Measurements from ENCODE around the gene TMEM212. TPM values are rescaled to one million over a fixed set of nuclear protein-coding genes. Genes with fewer than 3 reads are reported as not detected.

Gene TMEM212
- not detected in 2 replicates for polyA plus RNA-seq (2014; cell fraction: cytosol; rRNA removed)
- not detected in 2 replicates for polyA plus RNA-seq (2014; cell fraction: nucleus; rRNA removed)

GRCh38 chr3:171842864-171843518 is at the start of gene TMEM212:
TSS of gene TMEM212 (plus strand) at chr3:171843349. CDS start at chr3:171843384, 35 bp downstream.
- DNase-seq (ENCODE audit: low spot score) = no peak

DNA sequence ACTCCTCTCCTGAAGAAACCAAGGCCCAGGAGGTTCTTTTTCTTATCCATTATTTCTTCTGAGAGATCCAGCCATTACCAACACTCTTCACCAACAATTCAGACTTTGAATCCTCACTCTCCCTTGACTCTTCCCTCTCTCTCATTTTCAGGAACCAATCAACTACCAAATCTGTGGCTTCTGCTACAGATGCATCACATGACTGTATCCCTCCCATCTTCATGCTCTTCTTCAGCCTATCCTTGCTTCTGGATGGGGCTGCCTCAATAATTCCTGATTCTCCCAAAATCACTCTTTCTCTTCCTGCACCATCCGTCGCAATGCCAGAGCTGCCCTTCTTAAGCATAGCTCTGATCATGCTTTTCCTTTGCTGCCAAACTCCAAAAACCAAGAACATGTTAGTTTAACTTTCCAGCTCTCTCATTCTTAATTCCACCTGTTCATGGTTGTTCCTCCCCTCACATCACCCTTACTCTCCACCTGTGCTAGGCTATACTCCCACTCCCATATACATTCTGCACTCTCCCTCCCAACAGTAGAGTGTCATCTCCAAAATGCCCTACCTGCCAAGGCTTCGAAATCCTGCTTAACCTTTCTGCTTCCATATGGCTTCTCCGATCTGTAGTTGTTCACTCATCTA is 46.4 kb upstream of the TMEM212 start:
- DNase-seq (ENCODE audit: low spot score) = no peak

- no peak for DNase-seq (ENCODE audit: low spot score)
These were observed 45.9 kb upstream of the TMEM212 start for GRCh38 chr3:171797265-171797679.

DNA sequence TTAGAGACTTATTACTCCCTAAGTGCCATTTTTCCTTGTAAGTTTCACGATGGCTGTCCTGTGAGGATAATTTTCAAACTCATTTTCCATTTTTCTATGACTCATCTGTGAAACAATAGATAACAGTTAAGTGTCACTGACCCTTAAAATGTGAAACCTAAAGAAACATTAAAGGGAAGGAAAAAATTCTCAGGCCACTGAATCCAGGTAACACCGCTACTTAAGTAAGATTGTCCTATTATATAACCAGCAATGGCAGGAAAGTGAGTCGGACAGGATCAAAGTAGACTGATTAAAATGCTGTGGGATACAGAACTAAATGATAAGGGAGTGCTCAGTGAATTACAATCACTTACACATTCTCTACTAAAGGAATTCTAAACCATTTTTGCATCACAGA is 45.3 kb upstream of the TMEM212 start:
- no peak for DNase-seq (ENCODE audit: low spot score)

DNA sequence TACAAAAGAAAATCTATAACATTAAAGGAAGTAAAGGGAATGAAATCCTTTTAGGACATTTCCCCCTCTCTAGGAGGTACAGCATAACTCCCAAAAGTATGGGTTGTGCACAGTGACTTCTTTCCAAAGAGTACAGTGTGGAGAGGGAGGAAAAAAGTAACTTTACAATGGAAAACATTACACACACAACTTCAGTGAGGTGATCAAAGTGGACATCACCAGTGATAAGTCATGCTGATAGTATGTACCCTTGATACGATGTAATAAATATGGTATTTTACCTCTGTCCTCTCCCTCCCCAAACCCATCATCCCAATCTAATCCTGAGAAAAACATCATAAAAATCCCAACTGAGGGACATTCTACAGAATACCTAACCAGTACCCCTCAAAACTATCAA is 43.6 kb upstream of the TMEM212 start:
- no peak for DNase-seq (ENCODE audit: low spot score)

DNA sequence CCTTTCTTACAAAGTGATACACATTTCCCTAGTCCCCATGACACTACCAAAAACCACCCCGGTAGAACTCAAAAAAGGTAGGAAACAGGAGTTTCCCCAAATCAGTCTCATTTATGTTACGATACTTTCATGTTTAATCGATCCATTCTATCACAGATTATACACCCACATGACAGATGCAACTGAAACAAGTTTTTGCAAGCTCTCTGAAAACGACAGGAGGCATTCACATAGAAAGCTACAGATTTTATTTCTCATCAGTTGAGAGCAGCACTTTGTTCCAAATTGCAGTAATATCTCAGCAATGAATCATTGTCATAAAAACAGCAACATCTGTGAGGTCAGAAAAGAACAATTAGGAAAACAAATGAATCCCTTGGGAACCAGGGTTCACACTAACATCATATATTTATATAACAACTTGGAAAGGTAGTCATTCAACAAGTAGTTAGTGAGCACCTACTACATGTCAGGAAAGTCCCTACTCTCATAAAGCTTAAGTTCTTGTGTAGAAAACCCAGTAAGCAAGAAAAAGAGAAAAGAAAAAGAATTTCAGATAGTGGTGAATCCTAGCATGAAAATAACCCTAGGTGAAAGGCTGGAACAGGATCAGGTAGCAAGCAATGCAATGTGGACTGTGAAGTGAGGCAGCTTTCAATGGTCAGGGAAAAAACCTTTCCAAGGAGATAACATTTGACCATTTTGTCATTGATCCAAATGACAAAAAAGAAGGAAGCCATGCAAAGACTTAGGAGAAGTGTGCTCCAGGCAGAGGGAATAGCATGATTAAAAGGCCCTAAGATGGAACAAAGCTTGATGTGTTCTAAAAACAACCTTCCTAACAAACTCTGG is 41.2 kb upstream of the TMEM212 start:
- DNase-seq (ENCODE audit: low spot score) = no peak

GRCh38 chr3:171802590-171802956 is 40.6 kb upstream of the TMEM212 start:
- DNase-seq (ENCODE audit: low spot score) = no peak

GRCh38 chr3:171803044-171803443 is 40.1 kb upstream of the TMEM212 start:
- DNase-seq (ENCODE audit: low spot score) = no peak

DNA sequence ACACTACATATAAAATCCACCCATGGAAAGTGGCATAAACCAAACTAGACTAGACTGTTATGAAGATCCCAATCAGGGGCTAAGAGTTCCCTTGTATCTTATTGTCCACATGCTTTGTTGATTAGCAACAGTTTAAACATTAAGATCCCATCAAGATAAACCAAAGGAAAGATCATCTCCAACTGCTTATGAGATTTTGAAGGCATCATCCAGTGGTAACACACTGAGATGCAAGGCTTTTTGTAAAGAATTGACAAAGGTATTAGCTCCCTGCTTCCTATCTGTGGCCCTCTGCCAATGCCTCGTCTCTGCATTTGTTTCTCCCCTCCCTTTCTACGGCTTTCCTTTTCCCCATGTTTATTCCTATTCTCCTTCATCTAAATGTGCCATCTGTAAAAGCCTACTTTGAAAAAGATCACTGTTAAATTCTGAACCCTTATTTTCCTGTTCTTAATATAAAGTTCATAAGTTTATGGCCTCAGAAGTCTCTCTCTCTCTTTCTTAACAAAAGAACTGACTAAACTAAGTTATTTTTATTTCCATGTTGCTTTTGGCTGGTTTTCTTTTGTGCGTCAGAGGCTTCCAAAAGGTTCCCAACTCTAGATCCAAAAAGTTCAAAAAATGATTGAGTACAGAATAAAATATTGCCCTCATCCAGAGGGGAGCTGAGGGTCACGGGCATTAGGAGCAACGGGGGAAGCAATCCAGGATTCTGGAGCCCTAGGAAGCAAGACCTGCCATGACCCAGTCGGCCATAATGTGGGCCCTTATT is 38.3 kb upstream of the TMEM212 start:
- DNase-seq (ENCODE audit: low spot score) = no peak

DNA sequence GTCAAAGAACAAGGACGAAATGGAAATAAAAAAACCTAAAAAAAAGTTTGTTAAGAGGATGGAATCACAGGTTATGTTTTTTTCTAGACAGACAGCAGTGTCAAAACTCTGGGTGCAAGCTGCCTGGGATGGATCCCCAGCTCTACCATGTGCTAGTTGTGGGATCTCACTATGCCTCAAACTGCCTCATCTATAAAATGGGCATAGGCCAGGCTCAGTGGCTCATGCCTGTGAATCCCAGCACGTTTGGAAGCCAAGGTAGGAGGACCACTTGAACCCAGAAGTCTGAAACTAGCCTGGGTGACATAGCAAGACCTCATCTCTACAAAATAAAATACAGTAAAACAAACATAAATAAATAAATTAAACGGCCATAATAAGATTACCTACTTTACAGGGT is 37.5 kb upstream of the TMEM212 start:
- no peak for DNase-seq (ENCODE audit: low spot score)

- DNase-seq (ENCODE audit: low spot score) = no peak
These were observed 36.7 kb upstream of the TMEM212 start for GRCh38 chr3:171806200-171807128.

DNA sequence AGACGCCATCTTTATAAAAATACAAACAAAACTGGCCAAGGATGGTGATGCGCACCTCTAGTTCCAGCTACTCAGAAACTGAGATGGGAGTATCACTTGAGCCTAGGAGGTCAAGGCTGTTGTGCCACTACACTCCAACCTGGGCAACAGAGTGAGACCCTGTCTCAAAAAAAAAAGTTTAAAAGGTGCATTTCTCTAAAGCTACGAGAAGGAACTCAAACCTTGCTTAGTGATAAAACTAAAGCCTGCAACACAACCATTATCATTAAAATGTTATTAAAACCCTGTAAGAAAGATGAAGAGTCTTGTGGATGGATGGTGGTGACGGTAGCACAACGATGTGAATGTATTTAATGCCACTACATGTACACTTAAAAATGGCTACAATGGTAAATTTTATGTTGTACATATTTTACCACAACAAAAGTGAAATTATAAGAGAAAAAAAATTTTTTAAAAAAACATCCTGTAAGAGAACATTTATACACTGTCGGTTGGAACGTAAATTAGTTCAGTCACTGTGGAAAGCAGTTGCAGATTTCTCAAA is 35.9 kb upstream of the TMEM212 start:
- no peak for DNase-seq (ENCODE audit: low spot score)

- DNase-seq (ENCODE audit: low spot score) = no peak
These were observed 35.3 kb upstream of the TMEM212 start for GRCh38 chr3:171807806-171808205.

- DNase-seq (ENCODE audit: low spot score) = no peak
These were observed 33.6 kb upstream of the TMEM212 start for GRCh38 chr3:171809611-171809860.

DNA sequence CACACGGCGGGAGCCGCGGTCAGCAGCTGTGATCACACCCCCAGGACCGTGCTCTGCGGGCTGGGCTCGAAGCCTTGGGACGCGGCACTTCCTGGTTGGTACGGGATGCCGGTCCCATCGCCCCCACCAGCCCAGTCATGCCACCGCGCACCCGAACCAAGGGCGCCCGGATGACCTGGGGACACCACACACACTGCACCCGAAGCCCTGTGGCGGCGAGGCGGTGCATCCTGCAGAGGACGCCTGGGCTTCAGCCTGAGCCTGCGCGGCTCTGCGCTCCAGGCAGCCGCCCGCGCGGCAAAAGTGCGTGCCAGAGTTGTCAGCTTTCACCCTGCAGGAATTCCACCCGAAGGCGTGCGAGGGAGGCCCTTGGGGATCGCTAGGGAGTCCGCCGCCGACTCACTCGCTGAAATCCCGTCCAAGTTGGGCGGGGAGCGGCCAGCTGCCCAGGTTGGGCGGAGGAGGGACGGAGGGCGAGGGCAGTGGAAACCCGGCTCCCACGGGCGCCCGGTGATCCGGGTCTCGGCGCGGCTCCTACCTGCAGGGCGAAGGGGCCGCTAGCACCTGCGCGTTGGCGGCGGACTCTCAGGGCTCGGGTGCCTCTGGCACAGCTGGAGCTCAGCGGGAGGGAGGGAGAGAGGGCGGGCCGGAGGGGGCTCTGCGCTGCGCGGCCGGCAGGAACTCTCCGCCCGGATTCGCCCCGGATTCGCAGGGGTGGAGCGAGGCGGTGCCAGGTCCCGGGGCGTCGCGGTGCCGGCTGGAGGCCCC is 33.1 kb upstream of the TMEM212 start, which contains the start of gene PLD1:
Gene PLD1, minus strand, starts transcription at position 623 of the 768 bp plus-strand sequence. CDS start 72,432 bp downstream, outside the sequence.
- DNase-seq (ENCODE audit: low spot score) = peak; percentile 22

DNA sequence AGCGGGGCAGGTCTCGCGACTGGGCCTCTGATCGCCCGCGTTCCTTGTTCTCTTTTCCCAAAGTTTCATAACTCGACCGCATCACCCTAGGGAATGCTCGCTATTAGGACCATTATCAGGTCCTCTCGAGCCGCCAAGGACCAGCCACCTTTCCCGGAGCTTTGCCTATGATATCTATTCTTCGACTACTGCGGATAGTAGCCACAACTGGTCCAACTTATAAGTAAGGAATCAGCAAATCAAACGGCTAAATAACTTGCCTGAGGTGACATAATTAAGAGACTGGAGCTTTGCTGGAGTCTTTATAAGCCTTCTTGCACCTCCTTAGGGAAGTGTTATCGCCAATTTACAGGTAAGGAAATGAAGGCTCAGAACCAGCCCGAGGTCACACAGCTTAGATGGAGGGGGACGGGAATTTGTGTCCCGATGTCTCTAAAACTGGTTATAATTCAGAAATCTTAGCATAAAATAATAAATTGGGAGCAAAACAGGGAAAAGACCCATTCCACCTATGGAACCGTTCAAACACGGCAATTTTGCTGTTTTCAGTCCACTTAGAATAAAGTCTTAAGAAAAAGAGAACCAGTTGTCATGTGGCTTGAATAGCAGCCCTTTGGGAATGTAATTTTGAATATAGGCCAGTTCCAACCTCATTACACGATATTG is 32.4 kb upstream of the TMEM212 start:
- DNase-seq (ENCODE audit: low spot score) = no peak

DNA sequence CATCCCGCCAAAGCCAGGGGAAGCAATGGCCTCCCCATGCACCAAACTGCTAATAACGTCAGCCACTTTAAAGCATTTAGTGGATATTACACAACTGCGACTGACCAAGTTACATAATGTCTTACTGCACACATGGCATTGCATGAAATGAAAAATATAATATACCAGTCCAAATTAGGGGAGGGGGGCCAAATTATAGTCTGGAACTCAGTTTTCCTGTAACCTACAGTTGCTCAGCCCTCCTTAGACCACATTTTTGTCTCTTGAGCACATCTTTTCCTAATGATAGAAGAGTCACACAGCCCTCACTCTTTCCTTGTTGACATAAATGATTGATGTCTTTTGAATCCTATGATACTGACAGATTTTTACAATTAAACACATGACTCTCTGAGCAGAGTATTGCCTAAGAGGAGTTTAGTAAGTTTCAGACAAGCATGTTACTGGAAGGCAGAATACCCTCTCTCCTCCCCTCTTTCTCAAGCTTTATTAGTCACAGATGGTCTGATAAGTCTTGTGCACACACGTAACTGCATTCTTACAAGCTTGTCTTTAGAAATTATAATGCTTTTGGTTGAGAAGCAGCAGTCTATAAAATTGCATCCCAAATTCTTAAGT is 31.7 kb upstream of the TMEM212 start:
- no peak for DNase-seq (ENCODE audit: low spot score)

GRCh38 chr3:171811913-171812335 is 31.2 kb upstream of the TMEM212 start:
- no peak for DNase-seq (ENCODE audit: low spot score)

GRCh38 chr3:171812811-171813210 is 30.3 kb upstream of the TMEM212 start:
- no peak for DNase-seq (ENCODE audit: low spot score)
